IMR-90 (cell line): ENCODE measurements around the gene NTM. TPM values are rescaled to one million over a fixed set of nuclear protein-coding genes. Genes with fewer than 3 reads are reported as not detected.

Experiments
- ATAC-seq: fragments of 200-7000 bp; cut with Tn5 transposase; 2 replicates; pipeline ENCODE4 v1.9.1; 2020; ENCODE audit warnings: low read depth, mild to moderate bottlenecking, moderate library complexity
- BruUV-seq: library from RNA; stranded (reverse); fragments of 400-500 nt; replicated peaks from 2 replicates; lab custom pipeline; 2021; lab: Mats Ljungman, UMichigan
- CTCF ChIA-PET: fragments of 300-600 bp; formaldehyde crosslinking; extraction: SDS; loops from one replicate; lab custom pipeline; 2021; ENCODE audit warnings: antibody characterized with exemption; lab: Yijun Ruan, JAX
- POLR2A ChIA-PET: fragments of 300-600 bp; sonication (Branson Sonifier 250); formaldehyde crosslinking; loops from one replicate; lab custom pipeline; 2022; ENCODE audit warnings: antibody characterized with exemption; ENCODE audit not compliant: unreplicated experiment; lab: Charles Lee
- DNase-seq: peaks from one replicate; pipeline ENCODE4 v3.0.0; 2013
- H2AFZ ChIP-seq: replicated peaks from 2 replicates; pipeline ENCODE3; 2013; ENCODE audit warnings: low read length, mild to moderate bottlenecking; ENCODE audit not compliant: poor library complexity
- H2AK5ac ChIP-seq: 2 replicates; pipeline ENCODE4 v1.6.1; 2013; ENCODE audit warnings: low read depth, low read length, inconsistent platforms
- H2AK9ac ChIP-seq: replicated peaks from 2 replicates; pipeline ENCODE3; 2013; ENCODE audit warnings: mild to moderate bottlenecking, low read depth, low read length, moderate library complexity; ENCODE audit not compliant: poor library complexity
- H2BK120ac ChIP-seq: 2 replicates; pipeline ENCODE4 v1.6.1; 2013; ENCODE audit warnings: low read depth, low read length, inconsistent platforms
- H2BK15ac ChIP-seq: 3 replicates; pipeline ENCODE4 v1.6.1; 2013; ENCODE audit warnings: low read depth, low read length, inconsistent platforms
- H2BK20ac ChIP-seq: 2 replicates; pipeline ENCODE4 v1.6.1; 2013; ENCODE audit warnings: low read depth, mild to moderate bottlenecking, inconsistent platforms, low read length, moderate library complexity
- H2BK5ac ChIP-seq: 2 replicates; pipeline ENCODE4 v1.6.1; 2013; ENCODE audit warnings: mild to moderate bottlenecking, low read depth, low read length, inconsistent platforms; ENCODE audit not compliant: poor library complexity, severe bottlenecking
- H3K14ac ChIP-seq: replicated peaks from 2 replicates; pipeline ENCODE4 v1.6.1; 2013; ENCODE audit warnings: low read depth, low read length, inconsistent platforms
- H3K18ac ChIP-seq: 2 replicates; pipeline ENCODE4 v1.6.1; 2013; ENCODE audit warnings: low read depth, low read length, control low read depth
- H3K23ac ChIP-seq: 2 replicates; pipeline ENCODE4 v1.6.1; 2013; ENCODE audit warnings: low read depth, low read length, inconsistent platforms
- H3K27ac ChIP-seq: 2 replicates; pipeline ENCODE4 v1.5.1; 2013; ENCODE audit warnings: mild to moderate bottlenecking, control low read depth, low read length; ENCODE audit not compliant: insufficient read depth
- H3K27me3 ChIP-seq: 2 replicates; pipeline ENCODE4 v1.6.1; 2013; ENCODE audit warnings: low read length; ENCODE audit not compliant: control insufficient read depth, insufficient read depth
- H3K36me3 ChIP-seq: 2 replicates; pipeline ENCODE4 v1.6.1; 2013; ENCODE audit warnings: low read length, mixed read lengths; ENCODE audit not compliant: control insufficient read depth, insufficient read depth
- H3K4ac ChIP-seq: 2 replicates; pipeline ENCODE4 v1.6.1; 2013; ENCODE audit warnings: low read depth, low read length, inconsistent platforms
- H3K4me1 ChIP-seq: 2 replicates; pipeline ENCODE4 v1.6.1; 2013; ENCODE audit warnings: low read length, mixed read lengths; ENCODE audit not compliant: control insufficient read depth, insufficient read depth
- H3K4me2 ChIP-seq: 2 replicates; pipeline ENCODE4 v1.6.1; 2013; ENCODE audit warnings: low read depth, mild to moderate bottlenecking, control low read depth, low read length, moderate library complexity
- H3K4me3 ChIP-seq: 2 replicates; pipeline ENCODE4 v1.5.1; 2013; ENCODE audit warnings: low read depth, mild to moderate bottlenecking, control low read depth, low read length, moderate library complexity; ENCODE audit not compliant: insufficient read depth
- H3K56ac ChIP-seq: 2 replicates; pipeline ENCODE4 v1.6.1; 2013; ENCODE audit warnings: low read length, inconsistent platforms; ENCODE audit not compliant: insufficient read depth; ENCODE audit errors: extremely low read depth
- H3K79me1 ChIP-seq, 2 experiments: 2 replicates each; pipeline ENCODE4 v1.6.1; 2013; ENCODE audit warnings: low read length in 2 of 2, inconsistent platforms in 1 of 2, low read depth in 1 of 2
- H3K9ac ChIP-seq: 2 replicates; pipeline ENCODE4 v1.6.1; 2013; ENCODE audit warnings: low read depth, low read length, control low read depth
- H3K9me1 ChIP-seq: 2 replicates; pipeline ENCODE4 v1.6.1; 2013; ENCODE audit warnings: low read length, inconsistent platforms; ENCODE audit not compliant: insufficient read depth
- H3K9me3 ChIP-seq: 2 replicates; pipeline ENCODE4 v1.6.1; 2013; ENCODE audit warnings: low read length; ENCODE audit not compliant: control insufficient read depth, insufficient read depth
- H4K20me1 ChIP-seq: 2 replicates; pipeline ENCODE4 v1.6.1; 2013; ENCODE audit warnings: low read length, inconsistent platforms; ENCODE audit not compliant: insufficient read depth
- H4K5ac ChIP-seq: 2 replicates; pipeline ENCODE4 v1.6.1; 2013; ENCODE audit warnings: mild to moderate bottlenecking, low read depth, low read length, control low read depth
- H4K8ac ChIP-seq, 2 experiments: 2 replicates each; pipeline ENCODE4 v1.6.1; 2013; ENCODE audit warnings: low read depth in 2 of 2, low read length in 2 of 2, control low read depth in 1 of 2, inconsistent platforms in 1 of 2
- H4K91ac ChIP-seq: 2 replicates; pipeline ENCODE4 v1.6.1; 2013; ENCODE audit warnings: low read depth, low read length, inconsistent platforms; ENCODE audit not compliant: insufficient read depth
- BHLHE40 ChIP-seq: fragments of 150-350 bp; IDR thresholded peaks from 2 replicates; pipeline ENCODE4 v1.6.1; 2016; ENCODE audit warnings: mild to moderate bottlenecking, low read depth, low read length
- CEBPB ChIP-seq: IDR thresholded peaks from 2 replicates; pipeline ENCODE4 v1.6.1; 2012; ENCODE audit warnings: low read depth, low read length, improper control_type of control experiment
- CHD1 ChIP-seq: IDR thresholded peaks from 2 replicates; pipeline ENCODE4 v1.6.1; 2012; ENCODE audit warnings: low read depth, low read length, improper control_type of control experiment
- FOS ChIP-seq: fragments of 150-350 bp; IDR thresholded peaks from 2 replicates; pipeline ENCODE4 v1.6.1; 2016; ENCODE audit warnings: low read depth, low read length
- MAFK ChIP-seq: IDR thresholded peaks from 2 replicates; pipeline ENCODE4 v1.6.1; 2012; ENCODE audit warnings: low read depth, low read length, improper control_type of control experiment
- MXI1 ChIP-seq: IDR thresholded peaks from 2 replicates; pipeline ENCODE4 v1.6.1; 2012; ENCODE audit warnings: low read depth, mild to moderate bottlenecking, low read length, moderate library complexity, borderline replicate concordance
- NFE2L2 ChIP-seq: fragments of 150-350 bp; IDR thresholded peaks from 2 replicates; pipeline ENCODE4 v1.6.1; 2016; ENCODE audit warnings: low read depth, mild to moderate bottlenecking, low read length
- POLR2A ChIP-seq: IDR thresholded peaks from 2 replicates; pipeline ENCODE4 v1.6.1; 2012; ENCODE audit warnings: mild to moderate bottlenecking, low read depth, low read length
- RAD21 ChIP-seq: IDR thresholded peaks from 2 replicates; pipeline ENCODE4 v1.6.1; 2012; ENCODE audit warnings: low read length, improper control_type of control experiment
- RCOR1 ChIP-seq: IDR thresholded peaks from 2 replicates; pipeline ENCODE4 v1.6.1; 2012; ENCODE audit warnings: mild to moderate bottlenecking, low read length, improper control_type of control experiment; ENCODE audit not compliant: insufficient replicate concordance
- RFX5 ChIP-seq: IDR thresholded peaks from 2 replicates; pipeline ENCODE4 v1.8.0; 2012; ENCODE audit warnings: low read depth, mild to moderate bottlenecking, low read length, moderate library complexity
- SMC3 ChIP-seq: fragments of 150-350 bp; IDR thresholded peaks from 2 replicates; pipeline ENCODE4 v1.6.1; 2016; ENCODE audit warnings: low read depth, mild to moderate bottlenecking, antibody characterized with exemption, low read length, moderate library complexity
- WGBS, 2 experiments: methylation state at CpG; one replicate each; pipeline versions ENCODE4 v1.1.5 to v1.1.7; 2013; ENCODE audit warnings: missing lambda C conversion rate in 2 of 2; ENCODE audit not compliant: insufficient read length in 1 of 2; ENCODE audit errors: extremely low coverage in 2 of 2; 5-methylcytosine and 5-hydroxymethylcytosine counted together
- dilution Hi-C: fragments of 300-500 bp; cut with HindIII; formaldehyde crosslinking; loops from one replicate; pipeline ENCODE4 v1.14.3; 2018; ENCODE audit warnings: low sequenced_read_pairs; ENCODE audit not compliant: unreplicated experiment
- in situ Hi-C: fragments of 300-500 bp; cut with MboI; formaldehyde crosslinking; loops from 3 replicates; pipeline ENCODE4 v1.14.3; 2019; ENCODE audit warnings: low sequenced_read_pairs, inconsistent platforms, mixed read lengths
- intact Hi-C: fragments of 100-400 bp; cut with micrococcal nuclease; formaldehyde crosslinking; loops from 2 replicates; pipeline ENCODE4 v1.10.0; 2022
- polyA plus RNA-seq, 3 experiments: library from polyadenylated mRNA; depleted of rRNA; stranded (reverse); fragments of >200 nt; gene quantifications; 2 replicates each; pipeline ENCODE4 v1.2.3, GENCODE V29; 2012; ENCODE audit warnings: low replicate concordance in 1 of 3
- total RNA-seq: library from RNA; depleted of rRNA; stranded (reverse); fragments of >200 nt; gene quantifications from 2 replicates; pipeline ENCODE4 v1.2.3, GENCODE V29; 2012
- TF ChIP-seq, protein P1 (sequence below): conservative IDR thresholded peaks from 2 replicates; pipeline ENCODE4 v1.5.1; 2012; ENCODE audit warnings: mild to moderate bottlenecking, low read depth, low read length, improper control_type of control experiment

NTM gene
- total and polyA plus RNA-seq, 2 of the 4 experiments (the other 2 are of a cell fraction) = 19.5 to 25.5 TPM

DNA sequence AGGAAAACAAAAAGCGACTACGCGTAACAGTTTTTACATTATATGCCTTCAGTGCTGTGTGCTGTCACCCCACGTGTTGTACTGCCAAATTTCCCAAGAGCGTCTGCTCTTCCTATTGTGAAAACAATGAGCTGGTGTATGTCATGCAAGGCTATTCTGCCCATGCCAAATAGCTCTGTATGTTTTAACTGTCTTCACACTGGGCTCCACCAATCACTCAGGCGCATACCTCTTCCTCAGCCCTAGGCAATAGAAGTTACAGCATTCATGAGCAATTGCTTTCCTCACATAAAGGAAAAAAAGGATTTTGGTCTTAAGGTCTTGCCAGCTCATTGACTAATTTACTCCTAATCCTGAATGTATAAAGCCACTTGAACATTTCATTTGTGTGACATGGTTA is 606.8 kb downstream of the NTM start:
- no peak overlapping the region for H3K27ac ChIP-seq
- TF ChIP-seq MAFK = no peak
- no peak for TF ChIP-seq MXI1
- no peak for TF ChIP-seq CEBPB
- no peak for TF ChIP-seq FOS
- no peak for TF ChIP-seq CHD1
- TF ChIP-seq, protein P1, sequence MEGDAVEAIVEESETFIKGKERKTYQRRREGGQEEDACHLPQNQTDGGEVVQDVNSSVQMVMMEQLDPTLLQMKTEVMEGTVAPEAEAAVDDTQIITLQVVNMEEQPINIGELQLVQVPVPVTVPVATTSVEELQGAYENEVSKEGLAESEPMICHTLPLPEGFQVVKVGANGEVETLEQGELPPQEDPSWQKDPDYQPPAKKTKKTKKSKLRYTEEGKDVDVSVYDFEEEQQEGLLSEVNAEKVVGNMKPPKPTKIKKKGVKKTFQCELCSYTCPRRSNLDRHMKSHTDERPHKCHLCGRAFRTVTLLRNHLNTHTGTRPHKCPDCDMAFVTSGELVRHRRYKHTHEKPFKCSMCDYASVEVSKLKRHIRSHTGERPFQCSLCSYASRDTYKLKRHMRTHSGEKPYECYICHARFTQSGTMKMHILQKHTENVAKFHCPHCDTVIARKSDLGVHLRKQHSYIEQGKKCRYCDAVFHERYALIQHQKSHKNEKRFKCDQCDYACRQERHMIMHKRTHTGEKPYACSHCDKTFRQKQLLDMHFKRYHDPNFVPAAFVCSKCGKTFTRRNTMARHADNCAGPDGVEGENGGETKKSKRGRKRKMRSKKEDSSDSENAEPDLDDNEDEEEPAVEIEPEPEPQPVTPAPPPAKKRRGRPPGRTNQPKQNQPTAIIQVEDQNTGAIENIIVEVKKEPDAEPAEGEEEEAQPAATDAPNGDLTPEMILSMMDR = no peak
- no peak for TF ChIP-seq BHLHE40
- TF ChIP-seq RAD21 = no peak
- no peak for TF ChIP-seq RCOR1
- TF ChIP-seq POLR2A = no peak
- TF ChIP-seq SMC3 = no peak
- no peak for TF ChIP-seq NFE2L2
- TF ChIP-seq RFX5 = no peak
- H2AK5ac ChIP-seq = peak overlapping the region; percentile 2; the same call in 1 of the 2 replicates
- no peak overlapping the region for H2AK9ac ChIP-seq
- H3K4ac ChIP-seq = peak overlapping the region; percentile 22
- no peak overlapping the region for H3K4me2 ChIP-seq
- H3K9me1 ChIP-seq = peaks cover 5% of the 10 kb centered on the region; the same call in 1 of the 2 replicates
- no peak overlapping the region for H3K18ac ChIP-seq
- peak overlapping the region; percentile 45 for H2BK120ac ChIP-seq
- H3K14ac ChIP-seq = no peak overlapping the region; the same call in 1 of the 2 replicates
- no peak overlapping the region for H3K23ac ChIP-seq
- no peak overlapping the region for H4K5ac ChIP-seq
- no peak overlapping the region for H2BK5ac ChIP-seq
- no peak overlapping the region for H3K4me3 ChIP-seq
- H4K8ac ChIP-seq = peak overlapping the region; percentile 20 to 30; a peak in 1 of 4 replicates
- peak overlapping the region; percentile 5; the same call in 1 of the 2 replicates for H4K91ac ChIP-seq
- peak; percentile 35; the same call in 1 of the 2 replicates for ATAC-seq
- H2BK20ac ChIP-seq = peak overlapping the region; percentile 27; the same call in 1 of the 2 replicates
- peak overlapping the region; percentile 59; the same call in 1 of the 3 replicates for H2BK15ac ChIP-seq
- in situ Hi-C loops = no loop called here
- no peaks in the 10 kb centered on the region for H3K27me3 ChIP-seq
- WGBS, 2 experiments = no CpG with 5 or more reads among the region's 6 CpGs
- no peak overlapping the region for H2AFZ ChIP-seq
- dilution Hi-C loops = no loop called here
- no peaks in the 10 kb centered on the region for H3K9me3 ChIP-seq
- H3K56ac ChIP-seq = no peak overlapping the region
- BruUV-seq = no TSS peak
- intact Hi-C loops = no loop called here
- peaks cover 2 to 10% of the 10 kb centered on the region in 2 experiments; a peak in 2 of 4 replicates for H3K79me1 ChIP-seq
- H3K9ac ChIP-seq = no peak overlapping the region
- DNase-seq = peak; percentile 43
- no peaks in the 10 kb centered on the region for H3K4me1 ChIP-seq
- POLR2A ChIA-PET = no interaction called here
- H4K20me1 ChIP-seq = no peaks in the 10 kb centered on the region
- no peaks in the 10 kb centered on the region for H3K36me3 ChIP-seq
- CTCF ChIA-PET = interaction anchor here (1.4 kb wide), 2 partner anchors 16 to 229 kb away, joined by 3 read pairs; no protein-coding TSS in a partner anchor
